ENCODE measurements around the gene NSD2.

The NSD2 gene

GRCh38 chr4:1945124-1945895 lies 74.1 kb downstream of the NSD2 start:
- no peak for DNase-seq (ENCODE audit: low read depth)

- no peak for DNase-seq (ENCODE audit: low read depth)
Measured at GRCh38 chr4:1945912-1946311, 74.7 kb downstream of the NSD2 start.

GRCh38 chr4:1948232-1948631 lies 77.0 kb downstream of the NSD2 start:
- no peak for DNase-seq (ENCODE audit: low read depth)

GRCh38 chr4:1948892-1949436 lies 77.8 kb downstream of the NSD2 start:
- no peak for DNase-seq (ENCODE audit: low read depth)

GRCh38 chr4:1950369-1950768 lies 79.2 kb downstream of the NSD2 start:
- no peak for DNase-seq (ENCODE audit: low read depth)

GRCh38 chr4:1952058-1952700 lies 81.0 kb downstream of the NSD2 start:
- no peak for DNase-seq (ENCODE audit: low read depth)

- DNase-seq (ENCODE audit: low read depth) = no peak
Measured at GRCh38 chr4:1952719-1953118, 81.5 kb downstream of the NSD2 start.

GRCh38 chr4:1953335-1953734 lies 82.1 kb downstream of the NSD2 start:
- no peak for DNase-seq (ENCODE audit: low read depth)

GRCh38 chr4:1956631-1957030 lies 85.4 kb downstream of the NSD2 start:
- no peak for DNase-seq (ENCODE audit: low read depth)

- DNase-seq (ENCODE audit: low read depth) = no peak
Measured at GRCh38 chr4:1958276-1959103, 87.3 kb downstream of the NSD2 start.

- no peak for DNase-seq (ENCODE audit: low read depth)
Measured at GRCh38 chr4:1959104-1959384, 87.9 kb downstream of the NSD2 start.

- DNase-seq (ENCODE audit: low read depth) = no peak
Measured at GRCh38 chr4:1960170-1960825, 89.1 kb downstream of the NSD2 start.

GRCh38 chr4:1961038-1961437 lies 89.8 kb downstream of the NSD2 start:
- no peak for DNase-seq (ENCODE audit: low read depth)

- no peak for DNase-seq (ENCODE audit: low read depth)
Measured at GRCh38 chr4:1961563-1961962, 90.4 kb downstream of the NSD2 start.

GRCh38 chr4:1962980-1963379 lies 91.8 kb downstream of the NSD2 start:
- no peak for DNase-seq (ENCODE audit: low read depth)

GRCh38 chr4:1964443-1964842 lies 93.2 kb downstream of the NSD2 start:
- no peak for DNase-seq (ENCODE audit: low read depth)

- no peak for DNase-seq (ENCODE audit: low read depth)
Measured at GRCh38 chr4:1964971-1965370, 93.8 kb downstream of the NSD2 start.

GRCh38 chr4:1967512-1968149 lies 96.4 kb downstream of the NSD2 start:
- no peak for DNase-seq (ENCODE audit: low read depth)

GRCh38 chr4:1968686-1969295 lies 97.6 kb downstream of the NSD2 start:
- DNase-seq (ENCODE audit: low read depth) = no peak

- DNase-seq (ENCODE audit: low read depth) = no peak
Measured at GRCh38 chr4:1969928-1970723, 98.9 kb downstream of the NSD2 start.

GRCh38 chr4:1970926-1971325 lies 99.7 kb downstream of the NSD2 start:
- DNase-seq (ENCODE audit: low read depth) = no peak
